Stimulated activated CD4-positive, alpha-beta T cell treated with anti-CD3 and anti-CD28 coated beads, Interleukin-1b, Interleukin-23, amount 100 ng/mL, for 1 hour (primary cell): ENCODE results near the gene ECE1.
A peak's percentile ranks its signal among the peaks of the same experiment; 100 is the strongest.

Source experiments
- DNase-seq, 2 donors: peaks; one replicate each; pipeline ENCODE4 v3.0.0-alpha.2; 2020; ENCODE audit warnings: low read depth in 2 of 2

ECE1 gene

GRCh38 chr1:21289700-21290545, at the start of gene ECE1:
Gene ECE1, minus strand, starts transcription at chr1:21290463. Its CDS starts 49 bp downstream, at chr1:21290414.
- peak; percentile 13 to 36 for DNase-seq

- DNase-seq: no peak
Measured at GRCh38 chr1:21339356-21340229, 49.3 kb upstream of the ECE1 start.

DNA sequence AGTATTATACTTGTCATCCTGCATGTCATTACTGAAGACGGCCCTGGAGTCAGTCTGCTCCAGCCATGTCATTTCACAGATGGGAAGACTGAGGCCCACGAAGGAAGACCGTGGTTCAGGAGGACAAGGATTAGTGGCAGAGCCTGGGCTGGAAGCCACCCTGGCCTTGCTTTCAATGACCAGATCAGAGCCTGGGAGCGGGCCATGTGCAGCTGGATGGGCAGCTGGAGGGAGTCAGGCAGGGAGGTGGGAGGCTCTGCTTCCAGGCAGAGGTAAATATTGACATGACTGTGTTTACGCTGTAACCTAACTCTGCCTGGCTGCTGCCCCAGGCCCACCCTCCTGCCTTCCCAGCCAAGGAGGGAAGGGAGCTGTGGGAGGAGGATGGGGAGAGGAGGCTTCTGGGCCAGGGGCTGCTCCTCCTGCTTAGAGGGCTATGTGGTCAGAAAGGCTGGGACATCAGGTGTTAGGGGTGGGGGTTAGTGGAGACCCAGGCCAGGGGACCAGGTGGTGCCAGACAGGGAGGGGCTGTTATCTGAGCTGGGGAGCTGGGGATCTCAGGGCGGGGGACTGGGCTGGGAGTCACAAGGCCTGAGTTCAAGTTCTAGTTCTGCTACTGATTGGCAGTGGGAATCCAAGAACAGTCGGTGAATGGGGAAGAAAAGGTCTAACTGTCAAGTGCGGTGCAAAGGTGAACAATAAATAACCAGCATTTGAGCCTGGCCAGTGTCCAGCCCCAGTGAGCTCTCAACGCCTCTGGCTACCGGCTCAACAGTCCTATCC, 48.5 kb upstream of the ECE1 start:
- no peak for DNase-seq

- no peak for DNase-seq
Measured at GRCh38 chr1:21337928-21338572, 47.8 kb upstream of the ECE1 start.

- no peak for DNase-seq
Measured at GRCh38 chr1:21337454-21337927, 47.2 kb upstream of the ECE1 start.

DNA sequence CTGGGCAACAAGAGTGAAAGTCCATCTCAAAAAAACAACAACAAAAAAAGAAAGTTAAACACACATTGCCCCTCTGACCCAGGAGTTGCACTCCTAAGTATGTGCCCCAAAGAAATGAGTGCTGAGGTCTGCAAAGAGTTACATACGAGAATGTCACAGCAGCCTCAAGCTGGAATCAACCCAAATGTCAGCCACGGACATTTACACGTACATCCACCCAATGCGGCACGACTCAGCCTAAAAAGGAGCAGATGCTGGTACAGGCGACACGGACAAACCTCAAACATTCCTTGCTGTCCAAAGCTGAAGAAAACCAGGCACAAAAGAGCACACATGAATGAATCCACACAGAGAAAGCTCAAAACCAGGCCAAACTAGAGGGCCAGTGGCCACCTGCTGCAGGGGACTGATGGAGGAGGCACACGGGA, 46.8 kb upstream of the ECE1 start:
- DNase-seq: no peak

DNA sequence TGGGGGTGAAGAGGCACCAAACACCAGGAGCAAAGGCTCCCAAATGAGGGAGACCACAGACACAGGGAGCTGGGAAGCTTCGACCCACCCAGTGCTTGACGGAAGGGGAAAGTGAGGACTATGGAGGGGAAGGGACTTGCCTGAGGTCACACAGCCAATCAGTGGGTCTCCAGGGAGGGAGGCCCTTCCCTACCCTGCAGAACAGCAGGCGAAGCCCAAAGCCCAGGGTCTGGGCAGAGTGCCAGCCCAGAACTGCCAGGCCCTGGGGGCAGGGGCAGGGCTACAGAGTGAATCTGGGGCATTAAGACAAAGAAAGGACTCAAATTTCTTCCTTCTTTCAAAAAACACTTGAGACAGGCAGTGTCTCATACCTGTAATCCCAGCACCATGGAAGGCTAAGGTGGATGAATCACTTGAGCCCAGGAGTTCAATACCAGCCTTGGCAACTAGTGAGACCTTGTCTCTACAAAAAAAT, 45.5 kb upstream of the ECE1 start:
- no peak for DNase-seq

DNA sequence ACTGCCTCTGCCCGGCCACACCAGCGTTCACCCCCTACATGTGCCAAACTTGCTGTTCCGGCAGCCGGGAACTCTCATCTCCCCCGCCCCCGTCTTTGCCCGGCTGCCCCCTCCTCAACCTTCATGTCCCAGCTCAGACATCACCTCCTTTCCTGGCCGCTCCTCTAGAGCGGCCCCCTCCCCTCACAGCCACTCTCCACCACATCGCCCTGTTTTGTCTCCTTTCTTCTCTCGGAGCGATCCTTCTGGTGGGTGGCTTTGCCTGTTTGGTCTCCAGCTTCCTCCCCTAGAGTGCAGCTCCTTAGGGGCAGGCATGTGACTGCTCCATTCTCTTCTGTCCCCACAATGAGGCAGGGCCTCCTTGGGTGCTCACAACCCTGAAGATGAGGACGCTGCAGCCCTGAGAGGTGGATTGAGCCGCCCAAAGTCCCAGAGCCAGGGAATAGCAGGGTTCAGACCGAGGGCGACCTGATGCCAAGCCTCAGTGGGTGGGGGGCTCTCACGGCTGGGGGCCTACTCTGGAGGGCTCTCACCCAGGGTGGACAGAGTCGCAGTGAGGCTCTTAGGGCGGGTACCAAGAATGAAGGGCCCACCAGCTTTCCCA, 44.9 kb upstream of the ECE1 start:
- no peak for DNase-seq

DNA sequence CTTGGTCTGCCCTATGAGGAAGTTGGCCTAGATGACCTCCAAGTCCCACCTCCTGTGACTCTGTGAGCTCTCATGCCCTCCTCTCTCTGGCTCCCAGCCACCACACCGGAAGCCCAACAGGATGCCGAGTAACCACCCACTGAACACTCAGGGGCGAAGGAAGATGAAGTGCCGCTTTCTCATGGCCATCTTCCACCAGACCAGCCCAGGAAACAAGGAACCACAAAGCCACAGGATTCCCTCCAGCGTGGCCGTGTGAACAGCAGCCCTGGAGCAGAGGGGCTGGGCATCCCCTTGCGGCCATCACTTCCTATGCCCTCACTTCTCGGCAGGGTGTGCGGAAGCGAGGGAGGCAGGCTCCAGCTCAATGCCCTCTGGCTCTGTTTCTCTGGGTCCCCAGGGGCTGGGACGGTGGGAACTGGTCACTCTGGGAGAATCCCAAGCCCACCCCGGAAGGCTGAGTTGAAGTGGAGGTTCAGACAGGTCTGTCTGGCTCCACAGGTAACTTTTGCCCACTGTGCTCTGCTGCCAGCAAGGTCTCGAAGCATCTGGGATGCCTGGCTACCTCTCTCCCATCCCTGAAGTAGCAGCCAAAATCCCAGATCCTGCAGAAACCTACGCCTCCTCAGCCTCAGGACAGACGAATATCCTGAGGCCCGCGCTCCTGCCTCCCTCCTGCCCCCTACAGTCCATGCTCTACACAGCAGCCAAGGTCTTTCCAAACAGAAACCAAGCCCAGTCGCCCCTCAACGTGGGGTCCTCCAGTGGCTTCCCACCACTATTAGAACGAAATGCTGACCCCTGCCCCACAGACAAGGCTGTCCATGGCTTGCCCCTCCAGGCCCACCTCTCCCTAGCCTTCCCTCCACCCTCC, 44.2 kb upstream of the ECE1 start:
- DNase-seq: peak; percentile 32 to 56

- DNase-seq: no peak
Measured at GRCh38 chr1:21333824-21334213, 43.6 kb upstream of the ECE1 start.

- DNase-seq: no peak
Measured at GRCh38 chr1:21332554-21333311, 42.5 kb upstream of the ECE1 start.

- DNase-seq: no peak
Measured at GRCh38 chr1:21331752-21332478, 41.7 kb upstream of the ECE1 start.

DNA sequence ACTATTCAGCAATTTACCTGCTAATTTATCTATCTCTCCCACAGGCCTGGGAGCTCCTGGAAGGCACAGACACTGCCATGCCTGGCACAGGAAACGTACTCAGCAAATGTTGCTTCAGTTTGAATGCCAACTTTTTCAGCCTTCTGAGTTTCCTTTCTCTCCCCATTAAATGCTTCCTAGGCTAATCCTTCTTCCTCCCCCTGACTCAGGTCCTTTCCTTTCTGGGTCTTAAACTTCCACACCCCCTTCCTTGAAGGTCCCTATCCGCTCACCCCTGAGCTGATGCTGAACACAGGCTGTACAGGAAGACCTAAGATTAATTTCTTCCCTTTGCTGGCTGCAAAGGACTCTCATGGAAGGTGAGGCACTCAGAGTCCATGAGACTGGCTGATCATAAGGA, 40.3 kb upstream of the ECE1 start:
- no peak for DNase-seq

GRCh38 chr1:21329209-21329844, 39.1 kb upstream of the ECE1 start:
- DNase-seq: no peak

DNA sequence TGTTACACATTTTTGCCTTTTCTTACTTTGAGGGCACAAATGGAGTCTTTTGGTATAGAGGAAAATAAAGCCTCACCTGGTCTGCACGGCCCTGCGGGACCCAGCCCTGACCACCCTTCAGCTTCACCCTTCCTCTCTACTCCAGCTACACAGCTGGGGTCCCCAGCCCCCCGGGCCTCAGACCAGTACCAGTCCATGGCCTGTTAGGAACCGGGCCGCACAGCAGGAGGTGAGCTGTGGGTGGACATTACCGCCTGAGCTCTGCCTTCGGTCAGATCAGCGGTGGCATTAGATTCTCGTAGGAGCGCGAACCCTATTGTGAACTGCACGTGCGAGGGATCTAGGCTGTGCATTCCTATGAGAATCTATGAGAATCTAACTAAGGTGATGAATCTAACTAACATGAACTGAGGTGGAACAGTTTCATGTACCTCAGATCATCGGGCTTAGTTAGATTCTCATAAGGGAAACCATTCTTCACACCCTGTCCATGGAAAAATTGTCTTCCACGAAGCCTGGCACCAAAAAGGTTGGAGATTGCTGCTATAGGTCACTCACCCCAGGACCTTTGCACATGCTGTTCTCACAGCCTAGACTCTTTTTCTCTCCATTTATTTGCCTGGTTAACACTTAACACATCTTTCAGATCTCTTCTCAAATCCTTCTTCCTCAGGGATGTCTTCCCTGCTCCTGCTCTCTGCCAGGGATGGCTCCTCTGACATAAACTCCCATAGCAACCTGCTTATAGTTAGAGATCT, 37.5 kb upstream of the ECE1 start:
- DNase-seq: no peak

- DNase-seq: no peak
Measured at GRCh38 chr1:21326861-21327344, 36.6 kb upstream of the ECE1 start.
